ENCODE results near the gene CLGN. TPM values are rescaled to one million over a fixed set of nuclear protein-coding genes. Genes with fewer than 3 reads are reported as not detected.

Gene CLGN
- polyA plus RNA-seq, 3 donors, result 0.04 to 0.54 (median 0.10) TPM

DNA sequence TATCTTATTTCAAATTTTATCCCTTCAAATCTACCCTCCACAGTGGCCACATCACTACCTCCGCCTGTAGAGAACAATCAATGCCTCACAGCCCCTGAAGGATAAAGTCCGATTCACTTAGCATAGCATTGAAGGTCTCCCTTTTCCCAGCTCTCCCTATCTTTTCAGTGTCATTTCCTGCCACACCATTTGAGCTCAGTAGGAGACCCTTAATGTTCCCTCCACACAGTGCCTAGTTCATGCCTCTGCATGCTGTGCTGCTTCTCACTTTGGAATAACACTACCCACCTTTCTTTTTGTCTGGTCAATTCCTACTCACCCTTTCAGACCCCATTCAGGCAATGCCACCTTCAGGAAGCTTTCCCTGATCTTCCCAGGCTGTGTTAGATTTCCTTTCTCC, 77.6 kb downstream of the CLGN start:
- Histone ChIP-seq H3K27ac (ENCODE audit: low read depth in 1 of 2, low read length in 2 of 2) (no peak overlapping the region), H3K4me3 (replicated peaks in 1 of 3; ENCODE audit: low read depth in 2 of 3, low read length in 3 of 3) (no peak overlapping the region), H3K79me2 (ENCODE audit: insufficient read depth, low read length) (no peaks in the 10 kb centered on the region), H3K27me3 (ENCODE audit: control insufficient read depth in 2 of 2, insufficient read depth in 2 of 2, low read length in 2 of 2) (no peaks in the 10 kb centered on the region), H3K9me3 (replicated peaks in 1 of 2; ENCODE audit: control insufficient read depth in 1 of 2, insufficient read depth in 1 of 2, low read length in 2 of 2) (no peaks in the 10 kb centered on the region), H2AFZ (ENCODE audit: insufficient read depth, low read depth, low read length, poor library complexity, severe bottlenecking) (no peak overlapping the region), H4K20me1 (ENCODE audit: insufficient read depth, low read length) (no peaks in the 10 kb centered on the region), H3K4me2 (replicated peaks; ENCODE audit: extremely low read depth, low read length, poor library complexity, severe bottlenecking) (no peak overlapping the region), H3K4me1 (ENCODE audit: control insufficient read depth in 1 of 2, insufficient read depth in 2 of 2, low read length in 2 of 2) (no peaks in the 10 kb centered on the region), H3K9ac (ENCODE audit: insufficient read depth, low read length, poor library complexity, severe bottlenecking) (no peak overlapping the region), H3K36me3 (replicated peaks in 1 of 2; ENCODE audit: control insufficient read depth in 1 of 2, insufficient read depth in 2 of 2, low read length in 2 of 2) (no peaks in the 10 kb centered on the region)
- intact Hi-C loops (cut with micrococcal nuclease), result loop anchor here in 1 of 2 donors (10.0 kb wide), 2 partner anchors 505 to 615 kb away; no protein-coding TSS in a partner anchor
- no peaks in the 10 kb centered on the region for H3K9me3 Mint-ChIP-seq
- TF ChIP-seq, protein P1, sequence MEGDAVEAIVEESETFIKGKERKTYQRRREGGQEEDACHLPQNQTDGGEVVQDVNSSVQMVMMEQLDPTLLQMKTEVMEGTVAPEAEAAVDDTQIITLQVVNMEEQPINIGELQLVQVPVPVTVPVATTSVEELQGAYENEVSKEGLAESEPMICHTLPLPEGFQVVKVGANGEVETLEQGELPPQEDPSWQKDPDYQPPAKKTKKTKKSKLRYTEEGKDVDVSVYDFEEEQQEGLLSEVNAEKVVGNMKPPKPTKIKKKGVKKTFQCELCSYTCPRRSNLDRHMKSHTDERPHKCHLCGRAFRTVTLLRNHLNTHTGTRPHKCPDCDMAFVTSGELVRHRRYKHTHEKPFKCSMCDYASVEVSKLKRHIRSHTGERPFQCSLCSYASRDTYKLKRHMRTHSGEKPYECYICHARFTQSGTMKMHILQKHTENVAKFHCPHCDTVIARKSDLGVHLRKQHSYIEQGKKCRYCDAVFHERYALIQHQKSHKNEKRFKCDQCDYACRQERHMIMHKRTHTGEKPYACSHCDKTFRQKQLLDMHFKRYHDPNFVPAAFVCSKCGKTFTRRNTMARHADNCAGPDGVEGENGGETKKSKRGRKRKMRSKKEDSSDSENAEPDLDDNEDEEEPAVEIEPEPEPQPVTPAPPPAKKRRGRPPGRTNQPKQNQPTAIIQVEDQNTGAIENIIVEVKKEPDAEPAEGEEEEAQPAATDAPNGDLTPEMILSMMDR (IDR thresholded peaks at IDR 0.05), result no peak
- H3K4me3 Mint-ChIP-seq, result no peak overlapping the region
- H3K36me3 Mint-ChIP-seq, result no peaks in the 10 kb centered on the region
- no peak for DNase-seq
- peaks cover 1 to 5% (median 2%) of the 10 kb centered on the region in 3 donors for H3K27me3 Mint-ChIP-seq (ENCODE audit: low read depth in 3 of 3)
- WGBS (ENCODE audit: insufficient coverage), result 97% methylated on average over 2 of the region's 2 CpGs
- peaks cover 4% of the 10 kb centered on the region for H3K4me1 Mint-ChIP-seq
- no peak overlapping the region for H3K27ac Mint-ChIP-seq

DNA sequence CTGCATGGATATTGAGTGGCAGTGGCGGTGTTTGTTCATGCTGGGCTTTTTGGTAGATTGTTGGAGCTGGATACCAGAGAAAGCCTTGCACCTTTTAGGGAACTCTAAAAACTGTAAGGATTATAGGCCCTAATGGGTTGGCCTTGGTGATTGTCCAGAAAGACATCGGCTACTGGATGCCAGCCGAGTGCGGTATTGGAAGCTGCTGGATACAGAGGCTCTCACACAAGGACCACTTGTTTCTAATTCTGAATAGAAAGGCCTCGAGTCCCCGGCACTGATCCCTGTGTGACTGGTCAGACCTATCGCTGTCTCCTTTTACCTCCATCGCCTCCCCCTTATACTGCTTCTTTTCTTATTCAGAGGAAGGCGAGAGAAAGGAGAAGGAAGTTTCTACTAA, 81.3 kb downstream of the CLGN start:
- H3K27ac ChIP-seq (ENCODE audit: low read depth in 1 of 2, low read length in 2 of 2), result no peak overlapping the region
- no peaks in the 10 kb centered on the region for H3K4me1 ChIP-seq (ENCODE audit: control insufficient read depth in 1 of 2, insufficient read depth in 2 of 2, low read length in 2 of 2)
- Mint-ChIP-seq H3K27ac (no peak overlapping the region), H3K36me3 (no peaks in the 10 kb centered on the region), H3K4me1 (peaks cover 6% of the 10 kb centered on the region), H3K9me3 (no peaks in the 10 kb centered on the region), H3K4me3 (no peak overlapping the region), H3K27me3 (ENCODE audit: low read depth in 3 of 3) (peaks cover 1 to 8% (median 7%) of the 10 kb centered on the region in 3 donors)
- no peaks in the 10 kb centered on the region for H3K79me2 ChIP-seq (ENCODE audit: insufficient read depth, low read length)
- WGBS (ENCODE audit: insufficient coverage), result 96% methylated on average over 4 of the region's 9 CpGs
- no peak overlapping the region for H2AFZ ChIP-seq (ENCODE audit: insufficient read depth, low read depth, low read length, poor library complexity, severe bottlenecking)
- no peak overlapping the region for H3K4me3 ChIP-seq (replicated peaks in 1 of 3; ENCODE audit: low read depth in 2 of 3, low read length in 3 of 3)
- H3K36me3 ChIP-seq (replicated peaks in 1 of 2; ENCODE audit: control insufficient read depth in 1 of 2, insufficient read depth in 2 of 2, low read length in 2 of 2), result no peaks in the 10 kb centered on the region
- H3K9me3 ChIP-seq (replicated peaks in 1 of 2; ENCODE audit: control insufficient read depth in 1 of 2, insufficient read depth in 1 of 2, low read length in 2 of 2), result no peaks in the 10 kb centered on the region
- peaks cover 0 to 2% of the 10 kb centered on the region in 2 donors for H3K27me3 ChIP-seq (ENCODE audit: control insufficient read depth in 2 of 2, insufficient read depth in 2 of 2, low read length in 2 of 2)
- intact Hi-C loops (cut with micrococcal nuclease), result no loop called here
- TF ChIP-seq, protein P1 (IDR thresholded peaks at IDR 0.05), result no peak
- no peak overlapping the region for H3K9ac ChIP-seq (ENCODE audit: insufficient read depth, low read length, poor library complexity, severe bottlenecking)
- no peaks in the 10 kb centered on the region for H4K20me1 ChIP-seq (ENCODE audit: insufficient read depth, low read length)
- DNase-seq, result no peak
- H3K4me2 ChIP-seq (replicated peaks; ENCODE audit: extremely low read depth, low read length, poor library complexity, severe bottlenecking), result no peak overlapping the region
